GM18505 (cell line): ENCODE measurements around the gene USP36.
"Not testable (repeated sequence)": the region's sequence is repeated elsewhere in the genome, so short reads cannot be mapped to it uniquely, and the experiment has no call there.

Experiments used
- ATAC-seq: cut with Tn5 transposase; IDR thresholded peaks from one replicate; pipeline ENCODE4 v1.9.1; 2021; ENCODE audit not compliant: unreplicated experiment
- POLR2A ChIP-seq: IDR thresholded peaks from 4 replicates; pipeline ENCODE4 v1.6.1; 2011; ENCODE audit warnings: borderline replicate concordance; ENCODE audit not compliant: insufficient read depth, insufficient read length; ENCODE audit errors: extremely low read depth

The USP36 gene

DNA sequence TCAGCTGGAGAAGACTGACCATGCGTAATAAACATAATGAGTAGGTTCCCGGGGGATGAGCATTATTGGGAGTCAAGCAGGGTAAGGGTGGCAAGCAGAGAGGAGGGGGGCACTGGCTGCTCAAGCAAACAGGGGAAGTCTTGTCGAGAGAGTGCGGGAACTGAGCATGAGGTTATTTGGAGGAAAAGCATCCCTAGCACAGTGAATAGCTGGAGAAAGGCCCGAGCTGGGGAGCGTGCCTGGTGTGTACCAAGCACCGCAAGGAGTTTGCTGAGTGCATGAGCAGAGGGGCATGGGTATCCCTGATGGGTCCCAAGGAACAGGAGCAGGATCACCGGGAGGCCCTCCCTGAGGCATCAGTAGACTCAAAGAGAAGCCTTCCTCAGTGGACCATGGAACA is 75.7 kb downstream of the USP36 start:
- TF ChIP-seq POLR2A, result no peak
- ATAC-seq, result no peak

DNA sequence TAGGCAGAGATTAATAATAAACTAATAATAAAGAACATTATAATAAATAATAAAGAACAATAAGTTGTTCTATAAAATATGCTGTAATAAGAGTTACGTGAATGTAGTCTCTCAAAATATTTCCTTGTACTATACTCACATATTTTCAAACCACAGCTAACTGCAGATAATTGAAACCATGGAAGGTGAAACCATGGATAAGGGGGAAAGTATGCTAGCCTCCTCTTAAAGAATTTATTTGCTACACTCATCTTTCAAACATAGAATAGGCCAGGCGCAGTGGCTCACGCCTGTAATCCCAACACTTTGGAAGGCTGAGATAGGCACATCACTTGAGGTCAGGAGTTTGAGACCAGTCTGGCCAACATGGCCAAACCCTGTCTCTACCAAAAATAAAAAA is 77.1 kb downstream of the USP36 start:
- ATAC-seq, result no peak

DNA sequence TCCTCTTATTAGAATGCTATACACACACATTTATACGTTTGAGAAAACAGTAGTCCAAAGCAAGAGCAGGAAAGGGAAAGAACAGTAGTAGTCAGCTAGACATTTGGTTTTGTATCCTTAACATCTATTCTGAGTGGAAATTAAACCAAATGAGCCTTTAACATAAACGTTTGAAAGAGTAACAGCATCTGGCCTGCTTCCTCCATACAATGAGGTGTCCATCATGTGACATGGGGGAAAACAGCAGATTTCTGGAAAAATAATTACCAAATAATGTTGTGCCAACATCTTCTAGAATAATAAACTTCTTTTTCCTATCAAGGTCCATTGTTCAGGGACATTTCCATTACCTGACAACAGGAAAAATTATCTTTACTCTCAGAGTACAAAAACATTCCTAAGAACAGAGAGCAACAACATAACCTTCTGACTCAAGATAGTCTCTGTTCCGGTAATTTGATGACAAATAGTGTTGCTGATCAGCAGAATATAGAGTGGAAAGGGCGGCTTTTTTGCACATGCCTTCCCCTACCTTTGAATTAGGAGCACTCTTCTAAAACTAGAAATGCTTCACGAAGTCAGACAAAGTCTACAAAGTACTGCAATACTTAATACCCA is 78.7 kb downstream of the USP36 start:
- ATAC-seq, result no peak
- TF ChIP-seq POLR2A, result no peak

More for the DNA sequence above, 77.1 kb downstream of the USP36 start:
- no peak for TF ChIP-seq POLR2A

DNA sequence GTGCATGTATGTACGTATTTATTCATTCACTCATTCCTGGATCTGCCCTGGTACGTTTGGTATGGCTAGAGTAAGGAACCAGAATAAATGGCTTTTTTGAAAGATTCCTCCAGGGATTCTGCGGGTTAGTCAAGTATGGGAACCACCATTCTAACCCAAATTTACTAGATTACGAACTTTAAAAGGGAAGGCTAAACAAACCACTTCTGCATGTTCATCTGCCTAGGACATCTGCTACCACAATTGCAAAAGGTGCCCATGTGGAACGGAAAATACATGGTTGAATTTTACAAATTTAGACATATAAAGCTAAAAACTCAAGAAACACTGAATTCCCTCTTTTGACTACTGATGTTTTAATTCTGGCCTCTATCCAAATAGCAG is 80.7 kb downstream of the USP36 start:
- no peak for ATAC-seq
- no peak for TF ChIP-seq POLR2A

DNA sequence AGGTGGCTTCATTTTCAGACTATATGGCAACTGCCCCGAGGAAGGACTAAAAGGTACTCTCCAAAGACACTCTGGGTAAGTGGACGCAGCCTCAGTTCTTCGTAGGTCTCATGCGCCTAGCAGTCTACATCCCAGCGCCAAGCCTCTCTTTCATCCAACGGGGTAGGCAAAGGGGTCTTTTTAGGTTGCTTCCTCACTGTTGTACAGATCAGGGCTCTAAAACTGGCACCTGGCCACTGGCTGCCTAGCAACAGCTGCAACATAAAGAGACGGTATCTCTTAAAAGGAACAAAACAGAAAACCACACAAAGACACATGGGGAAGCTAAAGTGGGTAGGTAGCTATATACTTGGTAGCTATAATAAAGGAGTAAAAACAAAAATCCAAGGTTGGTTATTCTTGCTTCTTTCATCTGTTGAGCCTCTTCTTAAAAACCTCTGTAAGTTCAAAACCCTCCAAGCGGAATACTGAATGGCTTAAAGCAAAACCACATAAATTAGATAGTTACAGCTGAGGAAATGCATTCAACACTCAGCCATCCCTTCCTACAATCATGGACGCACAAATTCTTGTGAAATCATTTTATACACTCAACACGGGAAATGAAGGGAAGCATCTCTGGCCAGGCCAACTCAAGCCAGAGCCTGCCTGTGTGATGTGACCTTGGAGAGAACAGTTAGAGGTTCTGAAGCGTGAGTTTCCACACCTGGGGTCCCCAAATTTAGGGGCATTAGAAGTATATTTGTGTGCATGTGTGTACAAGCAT is 81.2 kb downstream of the USP36 start:
- ATAC-seq, result no peak
- TF ChIP-seq POLR2A, result no peak

DNA sequence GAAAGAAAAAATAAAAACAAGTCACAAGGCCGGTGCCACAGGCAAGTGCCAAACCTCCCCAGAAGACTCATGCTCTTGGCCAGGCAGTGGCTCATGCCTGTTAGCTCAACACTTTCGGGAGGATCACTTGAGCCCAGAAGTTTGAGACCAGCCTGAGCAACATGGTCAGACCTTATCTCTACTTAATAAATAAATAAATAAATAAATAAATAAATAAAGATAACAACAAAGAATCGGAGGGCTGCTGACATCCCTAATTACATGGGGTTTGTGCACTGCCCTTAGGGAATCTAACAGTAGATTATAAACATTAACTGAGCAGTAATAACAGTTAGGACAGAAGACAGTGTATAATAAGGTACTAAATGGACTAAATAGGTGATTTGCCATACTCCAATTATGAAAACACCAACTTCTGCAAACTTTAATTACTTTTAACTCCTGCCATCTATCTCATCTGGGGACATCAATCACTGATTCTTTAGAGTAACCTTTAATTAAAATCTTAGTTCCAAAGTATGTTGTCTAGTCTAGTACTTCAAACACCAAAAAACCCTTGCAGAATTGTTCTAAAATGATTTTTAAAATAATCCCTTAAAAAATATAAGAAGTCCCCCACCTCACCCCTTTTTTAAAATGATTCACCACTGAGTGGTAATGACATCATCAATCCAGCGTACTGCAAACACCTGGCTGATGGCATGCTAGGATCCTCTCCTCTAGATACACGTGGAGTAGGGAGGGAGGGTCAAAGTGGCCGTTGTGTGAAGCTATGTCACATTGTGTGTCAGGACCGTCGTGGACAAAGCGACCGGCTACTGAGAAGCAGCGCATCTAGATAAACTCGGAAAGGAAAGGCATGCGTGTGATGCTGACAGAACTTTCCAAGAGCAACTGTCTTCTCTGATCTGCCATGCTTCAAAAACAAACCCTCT is 87.0 kb downstream of the USP36 start:
- TF ChIP-seq POLR2A, result no peak
- no peak for ATAC-seq

DNA sequence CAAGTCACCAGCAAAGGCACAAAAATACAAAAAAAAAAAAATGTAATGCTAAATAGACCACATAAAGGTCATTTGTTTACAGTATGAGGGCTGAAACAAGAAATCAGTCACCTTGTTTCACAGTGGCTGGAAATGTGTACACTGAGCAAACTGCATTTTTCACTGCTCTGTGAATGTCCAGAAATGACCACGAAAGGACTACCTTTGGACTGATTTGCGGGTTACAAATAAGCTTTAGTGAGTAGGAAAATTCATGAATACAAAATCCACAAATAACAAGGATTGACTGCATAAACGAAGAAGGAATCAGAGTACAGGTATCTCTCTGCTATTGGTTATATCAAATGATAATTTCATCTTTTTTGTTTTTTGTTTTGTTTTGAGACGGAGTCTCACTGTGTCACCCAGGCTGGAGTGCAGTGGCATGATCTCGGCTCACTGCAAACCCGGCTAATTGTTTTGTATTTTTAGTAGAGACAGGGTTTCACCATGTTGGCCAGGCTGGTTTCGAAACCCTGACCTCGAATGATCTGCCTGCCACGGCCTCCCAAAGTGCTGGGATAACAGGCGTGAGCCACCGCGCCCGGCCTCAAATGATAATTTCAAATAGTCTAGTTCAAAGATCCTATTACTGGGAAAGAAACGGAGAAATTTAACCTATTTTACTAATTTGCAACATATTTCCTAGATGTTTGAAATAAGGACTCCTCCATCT is 89.0 kb downstream of the USP36 start:
- TF ChIP-seq POLR2A, result no peak
- ATAC-seq, result no peak

DNA sequence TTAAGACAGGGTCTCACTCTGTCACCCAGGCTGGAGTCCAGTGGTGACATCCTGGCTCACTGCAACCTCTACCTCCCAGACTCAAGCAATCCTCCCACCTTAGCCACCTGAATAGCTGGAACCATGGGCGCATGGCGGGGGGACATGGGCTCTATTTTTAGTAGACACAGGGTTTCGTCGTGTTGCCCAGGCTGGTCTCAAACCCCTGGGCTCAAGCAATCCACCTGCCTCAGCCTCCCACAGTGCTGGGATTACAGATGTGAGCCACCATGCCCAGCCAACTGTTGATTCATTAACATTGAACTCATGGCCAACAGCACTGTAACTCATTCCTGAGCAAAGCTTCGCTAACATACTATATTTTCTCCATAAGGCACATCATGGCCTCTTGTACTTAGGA is 89.6 kb downstream of the USP36 start:
- not testable (repeated sequence) for ATAC-seq

DNA sequence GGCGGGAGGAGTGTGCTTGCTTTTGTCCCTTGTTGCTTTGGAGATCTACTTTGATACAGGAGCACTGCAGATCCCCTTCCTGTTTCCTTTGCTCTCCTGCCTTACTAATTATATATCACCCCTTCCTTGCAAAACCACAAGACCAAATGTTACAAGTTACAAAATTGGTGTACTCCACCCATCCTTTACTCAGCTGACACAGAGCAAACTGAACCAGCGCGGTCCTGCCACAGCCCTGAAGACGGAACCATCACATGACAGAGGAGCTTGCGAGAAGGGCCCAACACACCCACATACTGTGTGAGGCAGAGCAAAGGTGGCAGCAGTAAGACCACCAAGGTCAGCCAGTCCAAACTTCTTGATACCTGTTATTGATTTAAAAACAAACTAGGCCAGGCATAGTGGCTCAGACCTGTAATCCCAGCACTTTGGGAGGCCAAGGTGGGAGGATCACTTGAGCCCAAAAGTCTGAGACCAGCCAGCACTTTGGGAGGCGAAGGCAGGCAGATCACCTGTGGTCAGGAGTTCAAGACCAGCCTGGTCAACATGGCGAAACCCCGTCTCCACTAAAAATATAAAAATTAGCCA is 91.8 kb downstream of the USP36 start:
- ATAC-seq, result peak; percentile 60

DNA sequence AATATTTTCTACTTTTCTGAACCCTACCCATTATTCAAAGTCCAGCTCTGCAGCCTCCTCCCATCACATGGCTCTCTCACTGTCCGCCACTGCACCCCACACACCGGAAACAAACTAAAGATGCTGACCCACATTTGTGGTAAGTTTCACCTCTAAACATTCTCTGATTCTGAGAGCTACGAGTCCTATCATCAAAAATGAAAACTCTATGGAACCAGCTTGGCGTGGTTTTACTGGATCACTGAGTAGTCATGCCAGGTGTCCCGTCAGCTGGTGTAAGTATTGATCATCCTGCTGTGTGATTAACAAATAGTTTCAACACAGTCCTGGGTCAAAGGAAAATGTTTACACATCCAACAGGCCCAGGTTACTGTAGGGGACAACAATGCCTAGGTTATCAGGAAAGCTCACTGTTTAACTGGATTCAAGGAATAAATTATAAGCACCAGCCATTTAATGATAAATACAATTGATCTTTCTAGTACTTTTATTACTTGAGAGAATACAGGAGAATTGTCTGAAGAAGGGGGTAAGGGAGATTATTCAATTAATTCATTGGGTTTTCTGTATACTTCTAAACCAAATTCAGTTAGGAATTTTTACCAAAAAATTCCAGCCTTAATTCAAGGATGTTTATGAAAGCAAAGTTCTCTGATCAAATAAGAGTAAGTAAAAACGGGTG is 92.4 kb downstream of the USP36 start:
- no peak for TF ChIP-seq POLR2A
- ATAC-seq, result peak; percentile 38

More for the DNA sequence above, 91.8 kb downstream of the USP36 start:
- TF ChIP-seq POLR2A, result peak; percentile 20

DNA sequence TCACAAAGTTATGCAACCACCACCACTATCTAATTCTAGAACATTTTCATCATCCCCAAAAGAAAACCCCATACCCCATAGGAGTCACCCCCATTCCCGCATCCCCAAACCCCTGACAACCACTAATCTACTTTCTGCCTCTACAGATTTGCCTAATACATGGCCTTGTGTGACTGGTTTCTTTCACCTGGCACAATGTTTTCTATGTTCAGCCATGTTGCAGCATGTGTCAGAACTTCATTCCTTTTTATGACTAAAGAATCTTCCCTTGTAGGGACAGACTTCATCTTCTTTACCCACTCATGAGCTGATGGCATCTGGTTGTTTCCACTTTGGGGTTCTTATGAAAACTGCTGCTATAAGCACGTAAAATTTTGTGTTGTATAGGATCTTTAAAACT is 93.1 kb downstream of the USP36 start:
- no peak for ATAC-seq
- TF ChIP-seq POLR2A, result no peak

DNA sequence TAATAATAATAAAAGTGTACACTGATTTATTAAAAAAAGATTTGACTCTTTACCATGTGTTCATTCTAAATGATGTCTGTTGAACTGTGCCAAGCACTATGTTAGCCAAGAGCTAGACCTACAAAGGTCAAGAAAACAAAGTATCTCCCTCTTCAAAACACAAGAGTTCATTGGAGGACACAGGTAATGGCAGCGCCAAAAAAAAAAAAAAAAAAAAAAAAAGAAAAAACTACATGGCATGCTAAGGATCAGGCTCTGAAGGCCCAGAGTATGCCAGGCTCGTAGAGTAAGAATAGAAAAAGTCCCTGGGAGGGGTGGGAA is 93.7 kb downstream of the USP36 start:
- no peak for ATAC-seq
- TF ChIP-seq POLR2A, result no peak
